IMR-90 (cell line): ENCODE measurements around the gene OPN1LW. TPM values are rescaled to one million over a fixed set of nuclear protein-coding genes. Genes with fewer than 3 reads are reported as not detected.
"Not testable (repeated sequence)": the region's sequence is repeated elsewhere in the genome, so short reads cannot be mapped to it uniquely, and the experiment has no call there.

ENCODE experiments used
- ATAC-seq: fragments of 200-7000 bp; cut with Tn5 transposase; 2 replicates; pipeline ENCODE4 v1.9.1; 2020; ENCODE audit warnings: low read depth, mild to moderate bottlenecking, moderate library complexity
- BruUV-seq: library from RNA; stranded (reverse); fragments of 400-500 nt; replicated peaks from 2 replicates; lab custom pipeline; 2021; lab: Mats Ljungman, UMichigan
- CTCF ChIA-PET: fragments of 300-600 bp; formaldehyde crosslinking; extraction: SDS; loops from one replicate; lab custom pipeline; 2021; ENCODE audit warnings: antibody characterized with exemption; lab: Yijun Ruan, JAX
- POLR2A ChIA-PET: fragments of 300-600 bp; sonication (Branson Sonifier 250); formaldehyde crosslinking; loops from one replicate; lab custom pipeline; 2022; ENCODE audit warnings: antibody characterized with exemption; ENCODE audit not compliant: unreplicated experiment; lab: Charles Lee
- DNase-seq: peaks from one replicate; pipeline ENCODE4 v3.0.0; 2013
- H2AFZ ChIP-seq: replicated peaks from 2 replicates; pipeline ENCODE3; 2013; ENCODE audit warnings: low read length, mild to moderate bottlenecking; ENCODE audit not compliant: poor library complexity
- H2AK5ac ChIP-seq: 2 replicates; pipeline ENCODE4 v1.6.1; 2013; ENCODE audit warnings: low read depth, low read length, inconsistent platforms
- H2AK9ac ChIP-seq: replicated peaks from 2 replicates; pipeline ENCODE3; 2013; ENCODE audit warnings: mild to moderate bottlenecking, low read depth, low read length, moderate library complexity; ENCODE audit not compliant: poor library complexity
- H2BK120ac ChIP-seq: 2 replicates; pipeline ENCODE4 v1.6.1; 2013; ENCODE audit warnings: low read depth, low read length, inconsistent platforms
- H2BK15ac ChIP-seq: 3 replicates; pipeline ENCODE4 v1.6.1; 2013; ENCODE audit warnings: low read depth, low read length, inconsistent platforms
- H2BK20ac ChIP-seq: 2 replicates; pipeline ENCODE4 v1.6.1; 2013; ENCODE audit warnings: low read depth, mild to moderate bottlenecking, inconsistent platforms, low read length, moderate library complexity
- H2BK5ac ChIP-seq: 2 replicates; pipeline ENCODE4 v1.6.1; 2013; ENCODE audit warnings: mild to moderate bottlenecking, low read depth, low read length, inconsistent platforms; ENCODE audit not compliant: poor library complexity, severe bottlenecking
- H3K14ac ChIP-seq: replicated peaks from 2 replicates; pipeline ENCODE4 v1.6.1; 2013; ENCODE audit warnings: low read depth, low read length, inconsistent platforms
- H3K18ac ChIP-seq: 2 replicates; pipeline ENCODE4 v1.6.1; 2013; ENCODE audit warnings: low read depth, low read length, control low read depth
- H3K23ac ChIP-seq: 2 replicates; pipeline ENCODE4 v1.6.1; 2013; ENCODE audit warnings: low read depth, low read length, inconsistent platforms
- H3K27ac ChIP-seq: 2 replicates; pipeline ENCODE4 v1.5.1; 2013; ENCODE audit warnings: mild to moderate bottlenecking, control low read depth, low read length; ENCODE audit not compliant: insufficient read depth
- H3K27me3 ChIP-seq: 2 replicates; pipeline ENCODE4 v1.6.1; 2013; ENCODE audit warnings: low read length; ENCODE audit not compliant: control insufficient read depth, insufficient read depth
- H3K36me3 ChIP-seq: 2 replicates; pipeline ENCODE4 v1.6.1; 2013; ENCODE audit warnings: low read length, mixed read lengths; ENCODE audit not compliant: control insufficient read depth, insufficient read depth
- H3K4ac ChIP-seq: 2 replicates; pipeline ENCODE4 v1.6.1; 2013; ENCODE audit warnings: low read depth, low read length, inconsistent platforms
- H3K4me1 ChIP-seq: 2 replicates; pipeline ENCODE4 v1.6.1; 2013; ENCODE audit warnings: low read length, mixed read lengths; ENCODE audit not compliant: control insufficient read depth, insufficient read depth
- H3K4me2 ChIP-seq: 2 replicates; pipeline ENCODE4 v1.6.1; 2013; ENCODE audit warnings: low read depth, mild to moderate bottlenecking, control low read depth, low read length, moderate library complexity
- H3K4me3 ChIP-seq: 2 replicates; pipeline ENCODE4 v1.5.1; 2013; ENCODE audit warnings: low read depth, mild to moderate bottlenecking, control low read depth, low read length, moderate library complexity; ENCODE audit not compliant: insufficient read depth
- H3K56ac ChIP-seq: 2 replicates; pipeline ENCODE4 v1.6.1; 2013; ENCODE audit warnings: low read length, inconsistent platforms; ENCODE audit not compliant: insufficient read depth; ENCODE audit errors: extremely low read depth
- H3K79me1 ChIP-seq, 2 experiments: 2 replicates each; pipeline ENCODE4 v1.6.1; 2013; ENCODE audit warnings: low read length in 2 of 2, inconsistent platforms in 1 of 2, low read depth in 1 of 2
- H3K9ac ChIP-seq: 2 replicates; pipeline ENCODE4 v1.6.1; 2013; ENCODE audit warnings: low read depth, low read length, control low read depth
- H3K9me1 ChIP-seq: 2 replicates; pipeline ENCODE4 v1.6.1; 2013; ENCODE audit warnings: low read length, inconsistent platforms; ENCODE audit not compliant: insufficient read depth
- H3K9me3 ChIP-seq: 2 replicates; pipeline ENCODE4 v1.6.1; 2013; ENCODE audit warnings: low read length; ENCODE audit not compliant: control insufficient read depth, insufficient read depth
- H4K20me1 ChIP-seq: 2 replicates; pipeline ENCODE4 v1.6.1; 2013; ENCODE audit warnings: low read length, inconsistent platforms; ENCODE audit not compliant: insufficient read depth
- H4K5ac ChIP-seq: 2 replicates; pipeline ENCODE4 v1.6.1; 2013; ENCODE audit warnings: mild to moderate bottlenecking, low read depth, low read length, control low read depth
- H4K8ac ChIP-seq, 2 experiments: 2 replicates each; pipeline ENCODE4 v1.6.1; 2013; ENCODE audit warnings: low read depth in 2 of 2, low read length in 2 of 2, control low read depth in 1 of 2, inconsistent platforms in 1 of 2
- H4K91ac ChIP-seq: 2 replicates; pipeline ENCODE4 v1.6.1; 2013; ENCODE audit warnings: low read depth, low read length, inconsistent platforms; ENCODE audit not compliant: insufficient read depth
- WGBS, 2 experiments: methylation state at CpG; one replicate each; pipeline versions ENCODE4 v1.1.5 to v1.1.7; 2013; ENCODE audit warnings: missing lambda C conversion rate in 2 of 2; ENCODE audit not compliant: insufficient read length in 1 of 2; ENCODE audit errors: extremely low coverage in 2 of 2; 5-methylcytosine and 5-hydroxymethylcytosine counted together
- dilution Hi-C: fragments of 300-500 bp; cut with HindIII; formaldehyde crosslinking; loops from one replicate; pipeline ENCODE4 v1.14.3; 2018; ENCODE audit warnings: low sequenced_read_pairs; ENCODE audit not compliant: unreplicated experiment
- in situ Hi-C: fragments of 300-500 bp; cut with MboI; formaldehyde crosslinking; loops from 3 replicates; pipeline ENCODE4 v1.14.3; 2019; ENCODE audit warnings: low sequenced_read_pairs, inconsistent platforms, mixed read lengths
- intact Hi-C: fragments of 100-400 bp; cut with micrococcal nuclease; formaldehyde crosslinking; loops from 2 replicates; pipeline ENCODE4 v1.10.0; 2022
- polyA plus RNA-seq, 3 experiments: library from polyadenylated mRNA; depleted of rRNA; stranded (reverse); fragments of >200 nt; gene quantifications; 2 replicates each; pipeline ENCODE4 v1.2.3, GENCODE V29; 2012; ENCODE audit warnings: low replicate concordance in 1 of 3
- total RNA-seq: library from RNA; depleted of rRNA; stranded (reverse); fragments of >200 nt; gene quantifications from 2 replicates; pipeline ENCODE4 v1.2.3, GENCODE V29; 2012

The OPN1LW gene
- total and polyA plus RNA-seq, 2 of the 4 experiments (the other 2 are of a cell fraction): not detected

DNA sequence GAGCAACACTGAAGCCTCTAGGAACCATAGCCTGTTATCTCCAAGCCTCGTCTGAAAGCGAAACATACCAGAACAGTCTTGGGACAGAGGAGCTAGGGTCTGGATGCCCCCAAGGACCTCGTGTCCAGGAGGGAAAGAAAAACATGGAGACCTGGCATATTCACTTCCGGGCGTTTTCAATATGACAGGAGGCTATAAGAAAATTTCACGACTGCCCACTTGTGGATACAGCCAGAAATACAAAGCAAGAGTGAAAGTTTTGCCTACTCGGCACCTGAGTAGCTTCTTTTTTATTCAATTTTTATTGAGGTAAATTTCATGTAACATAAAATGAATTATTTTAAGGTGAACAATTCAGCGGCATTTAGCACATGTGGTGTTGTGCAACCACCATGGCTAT is 20.9 kb downstream of the OPN1LW start:
- H3K4me1 ChIP-seq, BruUV-seq, H3K9ac ChIP-seq, H3K9me3 ChIP-seq, H2AK9ac ChIP-seq, DNase-seq, H2AK5ac ChIP-seq, H4K5ac ChIP-seq, in situ Hi-C loops, H3K36me3 ChIP-seq, H4K91ac ChIP-seq, H3K23ac ChIP-seq, H4K20me1 ChIP-seq, H2BK120ac ChIP-seq, H3K27ac ChIP-seq, intact Hi-C loops, H3K79me1 ChIP-seq, H4K8ac ChIP-seq, H3K4me2 ChIP-seq, H3K56ac ChIP-seq, H3K4ac ChIP-seq, H3K18ac ChIP-seq, dilution Hi-C loops, H2BK20ac ChIP-seq, CTCF ChIA-PET, POLR2A ChIA-PET, ATAC-seq, H3K4me3 ChIP-seq, H3K27me3 ChIP-seq, H3K9me1 ChIP-seq, H3K14ac ChIP-seq, H2BK15ac ChIP-seq, H2AFZ ChIP-seq, H2BK5ac ChIP-seq: not testable (repeated sequence)
- no CpG with 5 or more reads among the region's 8 CpGs for WGBS, 2 experiments

DNA sequence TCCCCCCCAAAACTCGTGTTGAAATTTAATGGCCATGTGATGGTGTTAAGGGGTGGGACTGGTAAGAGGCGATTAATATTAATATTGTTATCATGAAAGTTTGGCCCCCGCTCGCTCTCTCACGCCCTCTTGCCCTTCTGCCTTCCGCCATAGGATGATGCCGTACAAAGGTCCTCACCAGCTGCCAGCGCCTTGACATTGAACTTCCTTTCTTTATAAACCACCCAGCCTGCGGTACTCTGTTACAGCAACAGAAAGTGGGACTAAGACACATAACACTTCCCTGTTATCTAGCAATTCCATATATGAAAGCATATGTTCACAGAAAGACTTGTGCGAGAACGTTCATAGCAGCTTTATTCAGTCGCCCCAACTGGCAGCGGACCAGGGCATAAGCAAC is 24.3 kb downstream of the OPN1LW start:
- H4K8ac ChIP-seq, dilution Hi-C loops, H2AFZ ChIP-seq, H2AK5ac ChIP-seq, H3K27ac ChIP-seq, H3K9me3 ChIP-seq, H3K27me3 ChIP-seq, H3K36me3 ChIP-seq, BruUV-seq, H3K4me1 ChIP-seq, ATAC-seq, CTCF ChIA-PET, in situ Hi-C loops, H3K4me3 ChIP-seq, H2BK20ac ChIP-seq, H3K9me1 ChIP-seq, H3K9ac ChIP-seq, intact Hi-C loops, DNase-seq, H3K23ac ChIP-seq, POLR2A ChIA-PET, H3K14ac ChIP-seq, H2AK9ac ChIP-seq, H3K4ac ChIP-seq, H3K18ac ChIP-seq, H2BK120ac ChIP-seq, H3K79me1 ChIP-seq, H2BK5ac ChIP-seq, H4K5ac ChIP-seq, H2BK15ac ChIP-seq, H3K56ac ChIP-seq, H4K91ac ChIP-seq, H4K20me1 ChIP-seq, H3K4me2 ChIP-seq: not testable (repeated sequence)
- no CpG with 5 or more reads among the region's 13 CpGs for WGBS, 2 experiments
